OCI-LY1 (cell line): ENCODE results near the gene FARP1.
"Not testable (repeated sequence)": the region's sequence is repeated elsewhere in the genome, so short reads cannot be mapped to it uniquely, and the experiment has no call there.

Experiments
- H2AFZ ChIP-seq: fragments of 200-600 bp; sonication (generic), shearing (Covaris generic); 2 replicates; pipeline ENCODE4 v1.6.0; 2014; ENCODE audit warnings: antibody characterized with exemption, mild to moderate bottlenecking, low read length
- H3F3A ChIP-seq: fragments of 200-600 bp; sonication (generic), shearing (Covaris generic); 2 replicates; pipeline ENCODE4 v1.6.0; 2014; ENCODE audit warnings: mild to moderate bottlenecking, antibody characterized with exemption, low read length, moderate library complexity; ENCODE audit not compliant: insufficient read depth
- H3K27ac ChIP-seq: fragments of 200-600 bp; sonication (generic); 2 replicates; pipeline ENCODE4 v1.5.1; 2014; ENCODE audit warnings: low read length, mixed run types, mild to moderate bottlenecking, low read depth; ENCODE audit not compliant: poor library complexity, severe bottlenecking
- H3K27me3 ChIP-seq: fragments of 200-600 bp; sonication (generic); 2 replicates; pipeline ENCODE4 v1.6.0; 2014; ENCODE audit warnings: antibody characterized with exemption, mild to moderate bottlenecking, low read length, moderate library complexity; ENCODE audit not compliant: insufficient read depth
- H3K36me3 ChIP-seq: fragments of 200-600 bp; sonication (generic); 2 replicates; pipeline ENCODE4 v1.6.1; 2014; ENCODE audit warnings: mild to moderate bottlenecking, antibody characterized with exemption, low read length, moderate library complexity, mixed read lengths; ENCODE audit not compliant: insufficient read depth
- H3K4me1 ChIP-seq: fragments of 200-600 bp; sonication (generic); 2 replicates; pipeline ENCODE4 v1.5.1; 2014; ENCODE audit warnings: mild to moderate bottlenecking, low read length, moderate library complexity; ENCODE audit not compliant: insufficient read depth, severe bottlenecking
- H3K4me2 ChIP-seq: fragments of 200-600 bp; sonication (generic), shearing (Covaris generic); 2 replicates; pipeline ENCODE4 v1.6.1; 2014; ENCODE audit warnings: low read length
- H3K4me3 ChIP-seq: fragments of 200-600 bp; sonication (generic); 2 replicates; pipeline ENCODE4 v1.5.1; 2014; ENCODE audit warnings: low read length, low read depth, mild to moderate bottlenecking, mixed read lengths; ENCODE audit not compliant: poor library complexity, severe bottlenecking
- H3K79me2 ChIP-seq: fragments of 200-600 bp; shearing (Covaris generic); 2 replicates; pipeline ENCODE4 v1.6.1; 2016; ENCODE audit warnings: mixed run types, low read length, mixed read lengths; ENCODE audit not compliant: insufficient read depth
- H3K9ac ChIP-seq: fragments of 200-600 bp; sonication (generic), shearing (Covaris generic); 2 replicates; pipeline ENCODE4 v1.6.1; 2014; ENCODE audit warnings: mild to moderate bottlenecking, low read length, mixed read lengths
- H3K9me2 ChIP-seq: fragments of 200-600 bp; sonication (generic), shearing (Covaris generic); 2 replicates; pipeline ENCODE4 v1.6.1; 2014; ENCODE audit warnings: low read depth, mild to moderate bottlenecking, low read length, mixed read lengths
- H3K9me3 ChIP-seq: fragments of 200-600 bp; shearing (Covaris generic); 2 replicates; pipeline ENCODE4 v1.6.1; 2014; ENCODE audit warnings: low read length, mixed read lengths
- H4K20me1 ChIP-seq: fragments of 200-600 bp; sonication (generic), shearing (Covaris generic); 2 replicates; pipeline ENCODE4 v1.6.0; 2016; ENCODE audit warnings: mild to moderate bottlenecking, low read length; ENCODE audit not compliant: insufficient read depth
- EZH2 ChIP-seq: fragments of 200-600 bp; sonication (generic), shearing (Covaris generic); IDR thresholded peaks from 2 replicates; pipeline ENCODE4 v1.8.0; 2017; ENCODE audit warnings: borderline replicate concordance, mixed run types, mild to moderate bottlenecking, antibody characterized with exemption, low read length, moderate library complexity, mixed read lengths
- TF ChIP-seq, protein P1 (sequence below): fragments of 200-600 bp; sonication (generic), shearing (Covaris generic); IDR thresholded peaks from 2 replicates; pipeline ENCODE4 v1.5.1; 2017; ENCODE audit warnings: mild to moderate bottlenecking, antibody characterized with exemption, low read length, moderate library complexity, mixed read lengths

FARP1 gene

DNA sequence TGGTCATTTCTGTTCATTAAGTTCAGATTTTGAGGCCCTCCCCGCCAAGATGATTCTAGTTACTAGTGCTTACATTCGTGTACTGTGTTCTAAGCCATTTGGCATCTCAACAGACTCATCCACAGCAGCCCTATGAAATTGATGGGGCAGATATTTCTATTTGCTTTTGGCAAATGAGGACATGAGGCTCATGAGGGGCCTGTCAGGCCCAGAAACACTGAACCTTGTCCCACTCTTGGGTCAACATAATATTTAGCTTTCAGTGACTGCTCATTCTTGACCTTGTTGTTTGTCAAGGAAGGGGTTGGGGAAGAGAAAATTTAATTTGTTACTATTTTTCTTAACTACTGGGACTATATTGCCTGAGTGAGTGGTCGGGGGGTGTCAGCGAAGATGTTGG, 126.5 kb downstream of the FARP1 start:
- Histone ChIP-seq H3F3A (no peaks in the 10 kb centered on the region), H3K9me2 (no peaks in the 10 kb centered on the region), H3K4me3 (no peak overlapping the region), H3K4me2 (no peak overlapping the region), H3K9me3 (no peaks in the 10 kb centered on the region), H3K9ac (no peak overlapping the region), H4K20me1 (no peaks in the 10 kb centered on the region), H3K27me3 (peaks cover 4% of the 10 kb centered on the region; the same call in 1 of the 2 replicates), H2AFZ (no peak overlapping the region), H3K79me2 (no peaks in the 10 kb centered on the region), H3K27ac (no peak overlapping the region), H3K4me1 (no peaks in the 10 kb centered on the region), H3K36me3 (no peaks in the 10 kb centered on the region)
- no peak for TF ChIP-seq EZH2
- TF ChIP-seq, protein P1, sequence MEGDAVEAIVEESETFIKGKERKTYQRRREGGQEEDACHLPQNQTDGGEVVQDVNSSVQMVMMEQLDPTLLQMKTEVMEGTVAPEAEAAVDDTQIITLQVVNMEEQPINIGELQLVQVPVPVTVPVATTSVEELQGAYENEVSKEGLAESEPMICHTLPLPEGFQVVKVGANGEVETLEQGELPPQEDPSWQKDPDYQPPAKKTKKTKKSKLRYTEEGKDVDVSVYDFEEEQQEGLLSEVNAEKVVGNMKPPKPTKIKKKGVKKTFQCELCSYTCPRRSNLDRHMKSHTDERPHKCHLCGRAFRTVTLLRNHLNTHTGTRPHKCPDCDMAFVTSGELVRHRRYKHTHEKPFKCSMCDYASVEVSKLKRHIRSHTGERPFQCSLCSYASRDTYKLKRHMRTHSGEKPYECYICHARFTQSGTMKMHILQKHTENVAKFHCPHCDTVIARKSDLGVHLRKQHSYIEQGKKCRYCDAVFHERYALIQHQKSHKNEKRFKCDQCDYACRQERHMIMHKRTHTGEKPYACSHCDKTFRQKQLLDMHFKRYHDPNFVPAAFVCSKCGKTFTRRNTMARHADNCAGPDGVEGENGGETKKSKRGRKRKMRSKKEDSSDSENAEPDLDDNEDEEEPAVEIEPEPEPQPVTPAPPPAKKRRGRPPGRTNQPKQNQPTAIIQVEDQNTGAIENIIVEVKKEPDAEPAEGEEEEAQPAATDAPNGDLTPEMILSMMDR: no peak

GRCh38 chr13:98270819-98271218, 127.9 kb downstream of the FARP1 start:
- Histone ChIP-seq H3K79me2 (no peaks in the 10 kb centered on the region), H3K4me1 (no peaks in the 10 kb centered on the region), H3K27me3 (peaks cover 4% of the 10 kb centered on the region; the same call in 1 of the 2 replicates), H3K4me2 (no peak overlapping the region), H3F3A (no peaks in the 10 kb centered on the region), H3K9me3 (no peaks in the 10 kb centered on the region), H3K36me3 (no peaks in the 10 kb centered on the region), H4K20me1 (no peaks in the 10 kb centered on the region), H3K27ac (no peak overlapping the region), H2AFZ (no peak overlapping the region), H3K9ac (no peak overlapping the region), H3K4me3 (no peak overlapping the region), H3K9me2 (no peaks in the 10 kb centered on the region)
- TF ChIP-seq EZH2: no peak
- TF ChIP-seq, protein P1: no peak

- H2AFZ ChIP-seq, H3K79me2 ChIP-seq, H3K9me3 ChIP-seq, H3K9ac ChIP-seq, H3K9me2 ChIP-seq, H3K4me2 ChIP-seq, H3K4me3 ChIP-seq, H3K27me3 ChIP-seq, H4K20me1 ChIP-seq, H3K4me1 ChIP-seq, H3K27ac ChIP-seq, H3F3A ChIP-seq, H3K36me3 ChIP-seq: not testable (repeated sequence)
These were observed 128.8 kb downstream of the FARP1 start for GRCh38 chr13:98271646-98272045.

DNA sequence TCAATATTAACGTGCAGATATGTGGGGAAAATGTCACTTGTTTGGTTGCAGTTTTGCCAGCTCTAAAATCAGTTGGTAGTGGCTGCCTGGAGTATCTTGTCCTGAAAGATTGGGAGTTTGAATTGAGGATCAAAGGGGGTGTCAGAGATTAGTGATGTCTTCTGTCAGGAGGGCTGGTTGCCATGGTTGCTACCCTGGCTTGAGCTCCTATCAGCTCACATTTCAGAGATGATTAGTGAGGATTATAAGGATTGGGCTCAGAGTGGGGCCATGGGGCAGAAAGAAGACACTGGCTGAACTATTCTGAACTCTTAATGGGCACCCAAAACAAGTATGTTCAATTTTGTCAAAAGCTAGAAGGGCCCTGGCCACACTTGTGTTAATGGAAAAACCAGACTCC, 129.7 kb downstream of the FARP1 start:
- Histone ChIP-seq H3K4me3 (no peak overlapping the region), H3K27me3 (peaks cover 4% of the 10 kb centered on the region; the same call in 1 of the 2 replicates), H3K9me2 (no peaks in the 10 kb centered on the region), H4K20me1 (no peaks in the 10 kb centered on the region), H3K4me1 (no peaks in the 10 kb centered on the region), H3K27ac (no peak overlapping the region), H3K4me2 (no peak overlapping the region), H3K79me2 (no peaks in the 10 kb centered on the region), H3K36me3 (no peaks in the 10 kb centered on the region), H3F3A (no peaks in the 10 kb centered on the region), H2AFZ (no peak overlapping the region), H3K9me3 (no peaks in the 10 kb centered on the region), H3K9ac (no peak overlapping the region)
- TF ChIP-seq EZH2: no peak
- TF ChIP-seq, protein P1: no peak
